ENCODE data around the gene IGSF21.

The IGSF21 gene

DNA sequence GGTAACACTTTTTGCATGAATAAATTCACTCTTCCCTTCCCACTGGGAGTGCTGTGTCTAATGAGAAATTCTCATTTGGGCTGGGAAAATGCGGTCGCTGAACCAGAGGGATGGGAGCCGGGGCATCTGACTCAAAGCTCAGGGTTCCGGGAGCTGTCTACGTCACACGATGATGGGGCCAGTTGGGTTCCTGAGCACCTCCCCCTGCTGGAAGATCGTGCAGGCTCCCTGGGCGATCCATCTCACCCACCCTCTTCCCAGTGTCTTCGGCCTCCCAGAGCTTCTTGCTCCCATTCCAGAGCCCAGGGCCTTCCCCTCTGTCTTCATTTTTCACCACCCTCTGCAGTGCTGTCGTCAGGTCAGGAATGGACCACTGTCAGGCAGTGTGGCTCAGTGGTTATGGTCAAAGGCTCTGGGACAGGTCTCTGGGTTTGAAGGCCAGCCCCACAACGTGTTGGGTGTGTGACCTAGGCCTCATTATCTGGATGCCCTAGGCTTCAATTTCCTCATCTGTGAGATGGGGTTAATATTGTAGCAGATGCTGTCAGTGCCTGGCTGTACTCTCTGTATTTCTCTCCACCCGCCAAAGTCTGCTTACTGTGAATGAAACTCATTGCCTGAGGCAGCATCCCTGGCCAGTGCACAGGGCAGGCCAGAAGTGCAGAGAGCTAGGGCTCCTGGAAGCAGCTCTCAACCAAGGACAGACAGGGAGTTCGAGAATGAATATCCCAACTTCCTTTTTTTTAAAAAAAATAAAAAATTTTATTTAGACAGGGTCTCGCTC lies 31.8 kb downstream of the IGSF21 start:
- DNase-seq (ENCODE audit: low read depth) = no peak
- TF ChIP-seq CTCF (conservative IDR thresholded peaks at IDR 0.05; ENCODE audit: low read length) = no peak
- H3K4me3 ChIP-seq (ENCODE audit: low read length) = no peak overlapping the region

GRCh38 chr1:18140411-18140810 lies 32.8 kb downstream of the IGSF21 start:
- no peak for DNase-seq (ENCODE audit: low read depth)

DNA sequence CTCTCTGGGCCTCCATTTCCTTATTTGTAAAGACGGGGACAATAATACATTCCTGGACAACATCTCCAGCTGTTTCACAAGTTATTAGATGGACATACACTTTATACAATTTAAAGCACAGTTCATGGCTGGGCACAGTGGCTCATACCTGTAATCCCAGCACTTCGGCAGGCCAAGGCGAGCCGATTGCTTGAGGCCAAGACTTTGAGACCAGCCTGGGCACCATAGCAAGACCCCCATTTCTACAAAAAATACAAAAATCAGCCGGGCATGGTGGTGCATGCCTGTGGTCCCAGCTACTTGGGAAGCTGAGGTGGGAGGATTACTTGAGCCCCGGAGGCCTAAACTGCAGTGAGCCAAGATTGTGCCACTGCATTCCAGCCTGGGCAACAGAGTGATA lies 34.1 kb downstream of the IGSF21 start:
- TF ChIP-seq CTCF (conservative IDR thresholded peaks at IDR 0.05; ENCODE audit: low read length) = no peak
- no peak for DNase-seq (ENCODE audit: low read depth)

More at GRCh38 chr1:18140411-18140810, 32.8 kb downstream of the IGSF21 start:
- H3K4me3 ChIP-seq (ENCODE audit: low read length) = no peak overlapping the region
- TF ChIP-seq CTCF (conservative IDR thresholded peaks at IDR 0.05; ENCODE audit: low read length) = no peak

DNA sequence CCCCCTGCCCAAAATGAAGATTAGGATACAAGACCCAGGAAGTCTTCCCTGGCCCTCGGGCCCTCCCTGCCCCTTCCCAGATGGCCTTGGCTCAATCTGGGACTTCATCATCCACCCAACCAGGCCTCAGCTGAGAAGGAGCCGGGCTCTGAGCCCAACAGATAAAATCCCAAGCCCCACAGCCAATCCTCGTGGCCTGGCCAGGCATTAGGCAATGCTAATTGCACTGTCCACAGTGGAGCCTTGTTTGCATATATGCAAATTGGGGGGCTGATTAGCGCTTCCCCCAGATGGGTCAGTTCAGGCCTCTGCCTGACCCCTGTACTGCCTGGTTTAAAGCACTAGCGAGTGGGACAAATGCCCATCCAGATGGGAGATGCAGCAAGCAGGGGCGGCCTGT lies 34.9 kb downstream of the IGSF21 start:
- H3K4me3 ChIP-seq (ENCODE audit: low read length) = no peak overlapping the region
- no peak for DNase-seq (ENCODE audit: low read depth)
- no peak for TF ChIP-seq CTCF (conservative IDR thresholded peaks at IDR 0.05; ENCODE audit: low read length)

More for the DNA sequence above, 34.1 kb downstream of the IGSF21 start:
- H3K4me3 ChIP-seq (ENCODE audit: low read length) = no peak overlapping the region

DNA sequence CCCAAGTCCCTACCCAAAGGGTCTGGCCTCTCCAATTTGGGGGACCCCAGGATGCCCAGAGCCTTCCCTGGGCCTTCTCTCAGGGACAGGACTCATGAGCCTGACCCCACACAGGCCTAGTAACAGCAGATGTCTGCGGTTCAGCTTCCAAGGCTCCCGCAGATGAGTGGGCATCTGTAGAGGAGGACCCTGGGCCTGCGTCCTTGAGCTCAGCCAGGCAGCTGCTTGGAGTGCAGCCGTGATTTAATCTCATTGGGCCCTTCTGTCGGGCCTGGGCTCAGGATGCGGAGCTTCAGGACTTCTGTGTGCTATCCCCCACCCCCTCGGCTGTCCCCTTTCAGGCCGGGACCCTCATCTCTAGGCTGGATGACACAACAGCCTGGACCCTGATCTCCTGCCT lies 35.4 kb downstream of the IGSF21 start:
- TF ChIP-seq CTCF (conservative IDR thresholded peaks at IDR 0.05; ENCODE audit: low read length) = no peak
- H3K4me3 ChIP-seq (ENCODE audit: low read length) = no peak overlapping the region
- DNase-seq (ENCODE audit: low read depth) = no peak

DNA sequence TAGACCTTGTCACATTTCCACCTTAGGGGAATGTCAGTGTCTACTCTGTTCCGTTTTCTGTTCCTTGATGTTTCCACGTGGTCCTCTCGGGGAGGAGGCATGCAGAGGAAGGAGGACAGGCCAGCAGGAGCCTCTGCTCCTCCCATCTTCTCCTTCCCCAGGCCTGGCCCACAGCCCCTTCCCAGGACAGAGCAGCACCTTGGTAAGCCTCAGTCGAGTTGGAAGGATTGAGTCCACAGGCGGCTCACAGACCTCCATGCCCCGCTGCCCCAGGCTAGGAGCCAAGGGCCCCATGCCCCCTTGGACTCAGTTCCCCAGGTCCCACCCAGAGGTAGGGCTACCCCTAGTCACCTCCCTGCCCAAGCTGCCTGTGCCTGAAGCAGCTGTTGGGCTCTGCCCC lies 36.5 kb downstream of the IGSF21 start:
- no peak overlapping the region for H3K4me3 ChIP-seq (ENCODE audit: low read length)
- DNase-seq (ENCODE audit: low read depth) = no peak
- TF ChIP-seq CTCF (conservative IDR thresholded peaks at IDR 0.05; ENCODE audit: low read length) = no peak

- H3K4me3 ChIP-seq (ENCODE audit: low read length) = no peak overlapping the region
- TF ChIP-seq CTCF (conservative IDR thresholded peaks at IDR 0.05; ENCODE audit: low read length) = no peak
- peak; percentile 7 for DNase-seq (ENCODE audit: low read depth)
These were observed 37.5 kb downstream of the IGSF21 start for GRCh38 chr1:18144916-18145647.

Measured in AG10803 (cell line).